Adrenal gland (tissue), 12 donors: ENCODE results near the gene RABGAP1L. TPM values are rescaled to one million over a fixed set of nuclear protein-coding genes. Genes with fewer than 3 reads are reported as not detected.

Experiments used
- DNase-seq, 7 donors: peaks; one replicate each; pipeline ENCODE4 v3.0.0-alpha.2; 2019 to 2020
- H3K27ac ChIP-seq, 5 donors: fragments of 200-600 bp; sonication (generic) in 4 of 5; 1 replicate in 3 of 5; 2 replicates in 2 of 5; pipeline versions ENCODE4 v1.5.1 to v1.8.0; 2016 to 2020; ENCODE audit warnings: mild to moderate bottlenecking in 1 of 5
- H3K27me3 ChIP-seq: fragments of 200-600 bp; 2 replicates; pipeline ENCODE4 v1.8.0; 2021
- H3K36me3 ChIP-seq, 2 donors: fragments of 200-600 bp; replicated peaks in 1 of 2; 1 replicate in 1 of 2; 2 replicates in 1 of 2; pipeline versions ENCODE4 v1.5.1 to v1.8.0; 2018 to 2022
- H3K4me1 ChIP-seq, 2 donors: fragments of 200-600 bp; replicated peaks in 1 of 2; 1 replicate in 1 of 2; 2 replicates in 1 of 2; pipeline versions ENCODE4 v1.5.1 to v1.8.0; 2018 to 2021
- H3K4me3 ChIP-seq, 4 donors: fragments of 200-600 bp; sonication (generic) in 3 of 4; one replicate each; pipeline ENCODE4 v1.5.1; 2016 to 2018
- H3K9me3 ChIP-seq, 3 donors: fragments of 200-600 bp; sonication (generic) in 1 of 3; replicated peaks in 1 of 3; 1 replicate in 2 of 3; 2 replicates in 1 of 3; pipeline versions ENCODE4 v1.5.1 to v1.8.0; 2016 to 2021
- POLR2A ChIP-seq, 2 donors: fragments of 450-650 bp; IDR thresholded peaks; one replicate each; pipeline ENCODE4 v1.6.1; 2017; ENCODE audit warnings: antibody characterized with exemption in 2 of 2, mild to moderate bottlenecking in 2 of 2, moderate library complexity in 1 of 2
- WGBS, 4 donors: extraction: QIAGEN DNeasy Blood & Tissue Kit in 2 of 4; methylation state at CpG; one replicate each; pipeline versions ENCODE4 v1.1.5 to v1.1.7; 2013 to 2017; 5-methylcytosine and 5-hydroxymethylcytosine counted together
- intact Hi-C, 2 donors: fragments of 100-400 bp; cut with DNase I; formaldehyde crosslinking; loops; one replicate each; pipeline versions ENCODE4 v1.14.1 to v1.15.0; 2022 to 2023
- polyA plus RNA-seq, 3 donors: library from polyadenylated mRNA; stranded (reverse); fragments of 200-250 nt in 2 of 3; fragments of 350-450 nt in 1 of 3; fragmentation: Illumina TruSeq in 1 of 3; extraction: RNeasy Lipid Tissue Mini Kit (QIAGEN cat#74804) in 1 of 3; gene quantifications; one replicate each; pipeline ENCODE4 v1.2.3, GENCODE V29; 2013 to 2014
- total RNA-seq, 9 donors: library from RNA; depleted of rRNA in 4 of 9; stranded (reverse); fragments of >200 nt in 4 of 9; fragments of 120-200 nt in 1 of 9; fragmentation: NEBNext Ultra II Directional in 1 of 9; extraction: Animal tissue kit (Norgen Biotek cat#: 25700) in 1 of 9; gene quantifications; one replicate each; pipeline versions ENCODE4 v1.1.0 to v1.2.4, GENCODE V29; 2013 to 2023
- TF ChIP-seq, protein P1 (sequence below), 6 experiments: fragments of 450-650 bp in 4 of 6; fragments of 200-600 bp in 2 of 6; sonication (generic) in 1 of 6; IDR thresholded peaks; 1 replicate in 5 of 6; 2 replicates in 1 of 6; pipeline versions ENCODE4 v1.5.1 to v1.8.0; 2016 to 2021; ENCODE audit warnings: antibody characterized with exemption in 6 of 6, mild to moderate bottlenecking in 2 of 6, moderate library complexity in 1 of 6
- donor health status: healthy with polysubstance abuse.
- donor health status: Bipolar disorder and iron deficiency.
- donor health status: DM: yes; HTN: yes; CAD: no.
- donor health status: DM: no; HTN: no; CAD: no.
- donor health status: DM: no; HTN: no; CAD: no.
- donor health status: DM: yes; HTN: yes; CAD: no.

The RABGAP1L gene
- total and polyA plus RNA-seq, 12 donors, result 10.4 to 29.9 (median 19.7) TPM

DNA sequence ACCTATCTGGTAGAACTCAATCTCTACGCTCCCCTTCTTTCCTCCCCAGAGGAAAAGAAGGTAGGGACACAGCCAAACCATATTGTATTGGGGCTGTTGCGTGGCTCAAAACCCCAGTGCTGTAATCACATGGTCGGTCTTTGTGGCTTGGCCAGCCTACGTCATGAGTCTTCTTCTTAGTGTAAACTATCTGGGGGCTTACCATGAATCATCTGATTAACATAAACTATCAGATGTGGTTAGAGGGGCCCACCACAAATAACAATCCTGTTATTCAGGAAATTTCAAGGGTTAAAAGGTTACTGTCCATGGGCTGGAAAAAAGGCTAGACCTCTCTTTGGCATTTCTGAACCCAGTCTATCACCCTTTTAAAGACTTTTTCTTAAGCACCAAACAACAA is 238.9 kb downstream of the RABGAP1L start:
- Histone ChIP-seq H3K4me1 (no peaks in the 10 kb centered on the region), H3K36me3 (no peaks in the 10 kb centered on the region), H3K9me3 (no peaks in the 10 kb centered on the region), H3K27ac (no peak overlapping the region), H3K4me3 (no peak overlapping the region), H3K27me3 (no peaks in the 10 kb centered on the region)
- 92 to 95% (median 93%) methylated on average over 4 of the region's 4 CpGs for WGBS, 4 donors
- no peak for DNase-seq
- TF ChIP-seq, protein P1, sequence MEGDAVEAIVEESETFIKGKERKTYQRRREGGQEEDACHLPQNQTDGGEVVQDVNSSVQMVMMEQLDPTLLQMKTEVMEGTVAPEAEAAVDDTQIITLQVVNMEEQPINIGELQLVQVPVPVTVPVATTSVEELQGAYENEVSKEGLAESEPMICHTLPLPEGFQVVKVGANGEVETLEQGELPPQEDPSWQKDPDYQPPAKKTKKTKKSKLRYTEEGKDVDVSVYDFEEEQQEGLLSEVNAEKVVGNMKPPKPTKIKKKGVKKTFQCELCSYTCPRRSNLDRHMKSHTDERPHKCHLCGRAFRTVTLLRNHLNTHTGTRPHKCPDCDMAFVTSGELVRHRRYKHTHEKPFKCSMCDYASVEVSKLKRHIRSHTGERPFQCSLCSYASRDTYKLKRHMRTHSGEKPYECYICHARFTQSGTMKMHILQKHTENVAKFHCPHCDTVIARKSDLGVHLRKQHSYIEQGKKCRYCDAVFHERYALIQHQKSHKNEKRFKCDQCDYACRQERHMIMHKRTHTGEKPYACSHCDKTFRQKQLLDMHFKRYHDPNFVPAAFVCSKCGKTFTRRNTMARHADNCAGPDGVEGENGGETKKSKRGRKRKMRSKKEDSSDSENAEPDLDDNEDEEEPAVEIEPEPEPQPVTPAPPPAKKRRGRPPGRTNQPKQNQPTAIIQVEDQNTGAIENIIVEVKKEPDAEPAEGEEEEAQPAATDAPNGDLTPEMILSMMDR (IDR thresholded peaks at IDR 0.05), result no peak
- no peak for TF ChIP-seq POLR2A (IDR thresholded peaks at IDR 0.05)
- intact Hi-C loops, result no loop called here

DNA sequence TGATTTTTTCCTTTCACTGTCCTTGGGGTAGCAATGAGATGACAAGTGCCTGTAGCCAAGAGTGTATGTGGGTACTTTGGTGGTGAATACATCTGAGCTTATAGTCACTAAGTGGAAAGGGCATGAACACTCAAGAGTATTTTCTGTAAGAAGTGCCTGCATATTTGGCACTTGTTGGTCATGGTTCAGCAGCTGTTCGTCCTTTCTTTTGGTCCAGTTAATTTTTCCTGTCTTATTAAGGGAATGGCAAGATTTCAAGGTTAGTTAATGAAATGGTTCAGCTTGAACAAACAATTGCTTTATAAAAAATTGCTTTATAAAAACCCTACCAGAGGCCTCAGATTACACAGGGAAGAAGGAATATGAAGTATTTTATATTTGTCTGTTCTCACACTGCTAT is 239.9 kb downstream of the RABGAP1L start:
- Histone ChIP-seq H3K27ac (no peak overlapping the region), H3K4me1 (no peaks in the 10 kb centered on the region), H3K27me3 (no peaks in the 10 kb centered on the region), H3K9me3 (no peaks in the 10 kb centered on the region), H3K36me3 (no peaks in the 10 kb centered on the region), H3K4me3 (no peak overlapping the region)
- TF ChIP-seq, protein P1 (IDR thresholded peaks at IDR 0.05), result no peak
- TF ChIP-seq POLR2A (IDR thresholded peaks at IDR 0.05), result no peak
- intact Hi-C loops, result no loop called here
- no peak for DNase-seq
- WGBS, 4 donors, result 33 to 50% (median 42%) methylated on average over 1 of the region's 1 CpG

DNA sequence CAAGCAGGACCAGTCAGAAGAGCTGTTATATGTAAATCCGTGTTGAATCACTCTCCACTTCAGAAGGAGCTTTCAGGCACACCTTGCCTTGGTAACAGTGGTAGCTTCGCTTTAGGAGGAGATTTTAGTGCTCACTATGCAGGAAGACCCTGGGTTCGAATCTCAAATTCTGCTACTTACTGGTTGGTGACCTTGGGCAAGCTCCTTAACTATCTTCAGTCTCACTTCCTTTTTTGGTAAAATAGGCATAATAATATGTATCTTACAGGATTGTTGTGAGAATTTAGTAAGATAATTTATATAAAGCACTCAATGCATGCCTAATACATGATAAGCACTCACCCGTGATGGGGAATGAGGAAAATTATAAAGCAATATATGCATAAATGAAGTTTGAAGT is 241.8 kb downstream of the RABGAP1L start:
- 92 to 97% (median 95%) methylated on average over 4 of the region's 4 CpGs for WGBS, 4 donors
- DNase-seq, result no peak
- Histone ChIP-seq H3K27ac (no peak overlapping the region), H3K4me3 (no peak overlapping the region), H3K9me3 (no peaks in the 10 kb centered on the region), H3K36me3 (no peaks in the 10 kb centered on the region), H3K27me3 (no peaks in the 10 kb centered on the region), H3K4me1 (no peaks in the 10 kb centered on the region)
- intact Hi-C loops, result no loop called here
- no peak for TF ChIP-seq POLR2A (IDR thresholded peaks at IDR 0.05)
- TF ChIP-seq, protein P1 (IDR thresholded peaks at IDR 0.05), result no peak

DNA sequence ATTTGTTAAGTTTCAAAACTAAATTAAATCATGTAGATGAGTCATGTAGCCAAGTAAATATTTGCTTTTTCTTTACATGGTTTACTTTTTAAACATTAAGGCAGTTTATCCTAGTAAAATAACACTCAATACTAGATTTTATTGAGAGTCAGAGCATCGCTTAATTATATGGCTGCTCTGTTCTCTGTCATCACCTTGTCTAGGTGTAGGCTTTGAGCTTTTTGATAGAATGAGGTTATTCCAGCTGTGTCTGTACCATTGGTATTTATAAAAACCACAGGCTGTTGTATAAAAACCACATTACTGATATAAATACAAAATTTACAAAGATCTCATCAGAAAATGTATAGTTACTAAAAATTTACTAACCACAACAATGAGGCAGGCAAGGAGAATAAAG is 245.9 kb downstream of the RABGAP1L start:
- Histone ChIP-seq H3K9me3 (no peaks in the 10 kb centered on the region), H3K4me1 (no peaks in the 10 kb centered on the region), H3K4me3 (no peak overlapping the region), H3K27me3 (no peaks in the 10 kb centered on the region), H3K36me3 (no peaks in the 10 kb centered on the region), H3K27ac (no peak overlapping the region)
- TF ChIP-seq POLR2A (IDR thresholded peaks at IDR 0.05), result no peak
- TF ChIP-seq, protein P1 (IDR thresholded peaks at IDR 0.05), result no peak
- 91 to 97% (median 95%) methylated on average over 1 of the region's 1 CpG for WGBS, 4 donors
- no peak for DNase-seq
- intact Hi-C loops, result no loop called here
